BLaER1 treated with 17β-estradiol and CSF1 and Interleukin-3, amounts not matched to agents 10 nM and 100 nM (cell line): ENCODE data around the gene TMEM127.
A peak's percentile ranks its signal among the peaks of the same experiment; 100 is the strongest.

Experiments
- H3K27ac ChIP-seq, 11 experiments: shearing (Covaris generic); formaldehyde crosslinking; 2 replicates each; pipeline ENCODE4 v1.8.1; 2022
- H3K27me3 ChIP-seq, 11 experiments: shearing (Covaris generic); formaldehyde crosslinking; 2 replicates each; pipeline ENCODE4 v1.8.1; 2022
- H3K36me3 ChIP-seq, 11 experiments: shearing (Covaris generic); formaldehyde crosslinking; 2 replicates each; pipeline ENCODE4 v1.8.1; 2022
- H3K4me1 ChIP-seq, 10 experiments: shearing (Covaris generic); formaldehyde crosslinking; 2 replicates each; pipeline ENCODE4 v1.8.1; 2022
- H3K4me2 ChIP-seq, 11 experiments: shearing (Covaris generic); formaldehyde crosslinking; 2 replicates each; pipeline ENCODE4 v1.8.1; 2022
- H3K4me3 ChIP-seq, 10 experiments: shearing (Covaris generic); formaldehyde crosslinking; 2 replicates each; pipeline ENCODE4 v1.8.1; 2022
- H3K9ac ChIP-seq, 11 experiments: shearing (Covaris generic); formaldehyde crosslinking; 2 replicates each; pipeline ENCODE4 v1.8.1; 2022
- H3K9me3 ChIP-seq, 11 experiments: shearing (Covaris generic); formaldehyde crosslinking; replicated peaks in 1 of 11; 2 replicates each; pipeline ENCODE4 v1.8.1; 2022
- H4K20me1 ChIP-seq, 11 experiments: shearing (Covaris generic); formaldehyde crosslinking; 2 replicates each; pipeline ENCODE4 v1.8.1; 2022
- Cebpa-rat ChIP-seq, 11 experiments: shearing (Covaris generic); IDR thresholded peaks; 2 replicates each; pipeline ENCODE4 v1.8.1; 2022

Gene TMEM127

GRCh38 chr2:96265840-96266679 is at the start of gene TMEM127, which contains the start of gene CIAO1:
Gene TMEM127, minus strand, starts transcription at chr2:96265997. Its CDS starts 616 bp downstream, at chr2:96265381.
Gene CIAO1, plus strand, starts transcription at chr2:96266225. Its CDS starts 126 bp downstream, at chr2:96266351.
- Histone ChIP-seq H3K4me3 (peak within 1 kb of the TSS; percentile 78 to 96 (median 92)), H3K4me2 (peak within 1 kb of the TSS; percentile 91 to 99 (median 96)), H3K9me3 (no peaks in the 10 kb centered on the region), H3K4me1 (peaks cover 32 to 49% (median 40%) of the 10 kb centered on the region in 10 experiments), H3K36me3 (peaks cover 66 to 74% (median 72%) of the 10 kb centered on the region in 11 experiments), H4K20me1 (peaks cover 37 to 91% (median 76%) of the 10 kb centered on the region in 11 experiments; a peak in 21 of 22 replicates), H3K9ac (peak within 1 kb of the TSS; percentile 84 to 96 (median 93)), H3K27ac (peak within 1 kb of the TSS; percentile 79 to 92 (median 89)), H3K27me3 (no peaks in the 10 kb centered on the region)
- no peak for TF ChIP-seq Cebpa-rat (IDR thresholded peaks at IDR 0.05)

GRCh38 chr2:96315005-96315399 is 49.2 kb upstream of the TMEM127 start:
- H3K4me3 ChIP-seq, result peak overlapping the region in 7 of 10 experiments; percentile 41 to 59 (median 48); a peak in 11 of 20 replicates
- H4K20me1 ChIP-seq, result no peaks in the 10 kb centered on the region
- peak overlapping the region in 9 of 11 experiments; percentile 70 to 84 (median 79); a peak in 16 of 22 replicates for H3K9ac ChIP-seq
- H3K4me1 ChIP-seq, result peaks cover 43 to 88% (median 80%) of the 10 kb centered on the region in 10 experiments
- peaks cover 0 to 46% (median 16%) of the 10 kb centered on the region in 11 experiments; a peak in 15 of 22 replicates for H3K36me3 ChIP-seq
- peaks cover 0 to 7% (median 0%) of the 10 kb centered on the region in 11 experiments; a peak in 6 of 22 replicates for H3K9me3 ChIP-seq
- TF ChIP-seq Cebpa-rat (IDR thresholded peaks at IDR 0.05), result no peak
- H3K4me2 ChIP-seq, result peak overlapping the region; percentile 84 to 98 (median 91)
- peak overlapping the region in 10 of 11 experiments; percentile 72 to 97 (median 88); a peak in 19 of 22 replicates for H3K27ac ChIP-seq
- no peaks in the 10 kb centered on the region for H3K27me3 ChIP-seq

- Histone ChIP-seq H3K4me2 (peak overlapping the region in 8 of 11 experiments; percentile 11 to 98 (median 69); a peak in 12 of 22 replicates), H3K9me3 (no peaks in the 10 kb centered on the region), H3K4me3 (no peak overlapping the region), H3K27ac (peak overlapping the region in 8 of 11 experiments; percentile 0 to 96 (median 24); a peak in 6 of 22 replicates), H3K36me3 (peaks cover 7 to 66% (median 27%) of the 10 kb centered on the region in 11 experiments), H3K27me3 (no peaks in the 10 kb centered on the region), H4K20me1 (peaks cover 0 to 11% (median 6%) of the 10 kb centered on the region in 11 experiments; a peak in 9 of 22 replicates), H3K9ac (peak overlapping the region in 4 of 11 experiments; percentile 6 to 23 (median 22); a peak in 2 of 22 replicates), H3K4me1 (peaks cover 42 to 69% (median 50%) of the 10 kb centered on the region in 10 experiments)
- no peak for TF ChIP-seq Cebpa-rat (IDR thresholded peaks at IDR 0.05)
Measured at GRCh38 chr2:96308248-96308647, 42.5 kb upstream of the TMEM127 start.

GRCh38 chr2:96306370-96306769 is 40.6 kb upstream of the TMEM127 start:
- Histone ChIP-seq H3K27ac (peak overlapping the region; percentile 80 to 96 (median 88); a peak in 21 of 22 replicates), H3K36me3 (peaks cover 26 to 73% (median 43%) of the 10 kb centered on the region in 11 experiments), H3K9ac (peak overlapping the region; percentile 85 to 93 (median 89); a peak in 21 of 22 replicates), H3K4me3 (peak overlapping the region; percentile 79 to 91 (median 86)), H3K9me3 (no peaks in the 10 kb centered on the region), H3K4me1 (peaks cover 39 to 65% (median 54%) of the 10 kb centered on the region in 10 experiments), H3K27me3 (no peaks in the 10 kb centered on the region), H3K4me2 (peak overlapping the region; percentile 83 to 98 (median 93)), H4K20me1 (peaks cover 6 to 30% (median 25%) of the 10 kb centered on the region in 11 experiments; a peak in 19 of 22 replicates)
- no peak for TF ChIP-seq Cebpa-rat (IDR thresholded peaks at IDR 0.05)

GRCh38 chr2:96305979-96306308 is 40.1 kb upstream of the TMEM127 start:
- Histone ChIP-seq H3K4me1 (peaks cover 39 to 65% (median 54%) of the 10 kb centered on the region in 10 experiments), H3K27ac (peak overlapping the region; percentile 80 to 96 (median 88)), H3K4me2 (peak overlapping the region; percentile 83 to 98 (median 93)), H3K9ac (peak overlapping the region; percentile 85 to 93 (median 89)), H3K36me3 (peaks cover 30 to 73% (median 47%) of the 10 kb centered on the region in 11 experiments), H3K4me3 (peak overlapping the region; percentile 79 to 91 (median 86)), H3K9me3 (no peaks in the 10 kb centered on the region), H4K20me1 (peaks cover 7 to 34% (median 29%) of the 10 kb centered on the region in 11 experiments; a peak in 19 of 22 replicates), H3K27me3 (no peaks in the 10 kb centered on the region)
- no peak for TF ChIP-seq Cebpa-rat (IDR thresholded peaks at IDR 0.05)

- peak within 1 kb of the TSS; percentile 85 to 93 (median 89) for H3K9ac ChIP-seq
- peak within 1 kb of the TSS; percentile 80 to 96 (median 88) for H3K27ac ChIP-seq
- H3K36me3 ChIP-seq, result peaks cover 36 to 78% (median 53%) of the 10 kb centered on the region in 11 experiments
- peaks cover 39 to 65% (median 54%) of the 10 kb centered on the region in 10 experiments for H3K4me1 ChIP-seq
- no peaks in the 10 kb centered on the region for H3K27me3 ChIP-seq
- TF ChIP-seq Cebpa-rat (IDR thresholded peaks at IDR 0.05), result no peak
- H4K20me1 ChIP-seq, result peaks cover 9 to 40% (median 33%) of the 10 kb centered on the region in 11 experiments; a peak in 19 of 22 replicates
- peak within 1 kb of the TSS; percentile 83 to 98 (median 94) for H3K4me2 ChIP-seq
- no peaks in the 10 kb centered on the region for H3K9me3 ChIP-seq
- peak within 1 kb of the TSS; percentile 79 to 91 (median 86) for H3K4me3 ChIP-seq
Measured at GRCh38 chr2:96305091-96305978, 39.5 kb upstream of the TMEM127 start, which contains the start of gene SNRNP200. Gene SNRNP200, minus strand, starts transcription at chr2:96305546. Its CDS starts 109 bp downstream, at chr2:96305437.

- peaks cover 44 to 78% (median 55%) of the 10 kb centered on the region in 11 experiments for H3K36me3 ChIP-seq
- TF ChIP-seq Cebpa-rat (IDR thresholded peaks at IDR 0.05), result no peak
- H3K9ac ChIP-seq, result peak overlapping the region; percentile 85 to 93 (median 89)
- H3K4me2 ChIP-seq, result peak overlapping the region; percentile 83 to 98 (median 93)
- peaks cover 9 to 47% (median 40%) of the 10 kb centered on the region in 11 experiments; a peak in 19 of 22 replicates for H4K20me1 ChIP-seq
- H3K27me3 ChIP-seq, result no peaks in the 10 kb centered on the region
- H3K4me3 ChIP-seq, result peak overlapping the region; percentile 79 to 91 (median 86)
- peaks cover 39 to 65% (median 54%) of the 10 kb centered on the region in 10 experiments for H3K4me1 ChIP-seq
- H3K9me3 ChIP-seq, result no peaks in the 10 kb centered on the region
- H3K27ac ChIP-seq, result peak overlapping the region; percentile 80 to 96 (median 88)
Measured at GRCh38 chr2:96304606-96305005, 38.8 kb upstream of the TMEM127 start.

- Histone ChIP-seq H3K9ac (peak overlapping the region in 9 of 11 experiments; percentile 2 to 45 (median 30); a peak in 8 of 22 replicates), H3K4me2 (no peak overlapping the region; a peak in 1 of 22 replicates), H3K4me3 (no peak overlapping the region), H3K36me3 (peaks cover 71 to 85% (median 78%) of the 10 kb centered on the region in 11 experiments), H3K9me3 (no peaks in the 10 kb centered on the region), H3K27me3 (no peaks in the 10 kb centered on the region), H4K20me1 (peaks cover 9 to 75% (median 56%) of the 10 kb centered on the region in 11 experiments; a peak in 21 of 22 replicates), H3K27ac (no peak overlapping the region), H3K4me1 (peaks cover 21 to 46% (median 36%) of the 10 kb centered on the region in 10 experiments)
- no peak for TF ChIP-seq Cebpa-rat (IDR thresholded peaks at IDR 0.05)
Measured at GRCh38 chr2:96301865-96302264, 36.1 kb upstream of the TMEM127 start.
